ENCODE data around the gene PTPN14. TPM values are rescaled to one million over a fixed set of nuclear protein-coding genes. Genes with fewer than 3 reads are reported as not detected.

The PTPN14 gene
- total and polyA plus RNA-seq, 2 of the 4 experiments (the other 2 are of a cell fraction) = 21.5 to 31.7 TPM

DNA sequence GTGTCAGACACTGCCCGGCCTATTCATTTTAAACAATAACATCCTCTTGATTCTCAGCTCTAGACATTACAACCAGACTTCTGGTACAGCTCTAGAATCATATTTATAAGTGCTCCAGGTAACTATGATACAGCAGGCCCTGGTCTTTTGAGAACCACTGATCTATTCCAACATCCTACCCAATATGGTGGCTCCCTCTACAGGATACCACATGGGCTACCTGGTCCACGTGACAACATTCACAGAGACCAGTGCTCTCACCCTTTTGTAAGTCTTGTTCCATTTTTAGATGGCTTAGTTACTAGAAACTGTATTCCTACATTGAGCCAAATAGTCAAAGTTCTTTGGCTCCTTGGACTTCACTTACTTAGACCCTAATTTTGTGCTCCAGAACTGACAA lies 102.9 kb downstream of the PTPN14 start:
- intact Hi-C loops (cut with micrococcal nuclease) = no loop called here

More for the DNA sequence above, 102.9 kb downstream of the PTPN14 start:
- peak overlapping the region; percentile 55; the same call in 1 of the 2 replicates for H3K18ac ChIP-seq (ENCODE audit: low read depth, low read length)
- no peak overlapping the region for H3K56ac ChIP-seq (ENCODE audit: extremely low read depth, insufficient read depth, low read length)
- no peak overlapping the region; the same call in 1 of the 2 replicates for H4K5ac ChIP-seq (ENCODE audit: low read depth, low read length)
- peaks cover 31 to 70% of the 10 kb centered on the region in 2 experiments for H3K79me1 ChIP-seq (ENCODE audit: low read depth in 1 of 2, low read length in 2 of 2)
- dilution Hi-C loops (cut with HindIII; ENCODE audit: low sequenced_read_pairs, unreplicated experiment) = no loop called here
- peak overlapping the region; percentile 65 for H2BK120ac ChIP-seq (ENCODE audit: low read depth, low read length)
- no peaks in the 10 kb centered on the region for H3K9me3 ChIP-seq (ENCODE audit: control insufficient read depth, insufficient read depth, low read length)
- H3K36me3 ChIP-seq (ENCODE audit: control insufficient read depth, insufficient read depth, low read length) = 0 out of 2 replicates have a peak, but pooled peaks cover 5% of the 10 kb centered on the region
- H2AFZ ChIP-seq (replicated peaks; ENCODE audit: low read length, poor library complexity) = no peak overlapping the region
- DNase-seq (no peak), ATAC-seq (ENCODE audit: low read depth) (no peak)
- peak overlapping the region; percentile 79; the same call in 1 of the 2 replicates for H3K23ac ChIP-seq (ENCODE audit: low read depth, low read length)
- peak overlapping the region; percentile 52; the same call in 1 of the 2 replicates for H3K4ac ChIP-seq (ENCODE audit: low read depth, low read length)
- peaks cover 20% of the 10 kb centered on the region for H3K4me1 ChIP-seq (ENCODE audit: control insufficient read depth, insufficient read depth, low read length)
- WGBS, 2 experiments (ENCODE audit: extremely low coverage in 2 of 2, insufficient read length in 1 of 2) = 100% methylated on average over 1 of the region's 2 CpGs; no CpG with 5 or more reads in 1 of the 2 experiments
- peaks cover 21% of the 10 kb centered on the region for H3K9me1 ChIP-seq (ENCODE audit: insufficient read depth, low read length)
- in situ Hi-C loops (cut with MboI; ENCODE audit: low sequenced_read_pairs) = no loop called here
- H2BK5ac ChIP-seq (ENCODE audit: low read depth, low read length, poor library complexity, severe bottlenecking) = peak overlapping the region; percentile 52
- peak overlapping the region; percentile 57 for H2BK20ac ChIP-seq (ENCODE audit: low read depth, low read length)
- peak overlapping the region in 1 of 2 experiments; percentile 33; a peak in 1 of 4 replicates for H4K8ac ChIP-seq (ENCODE audit: low read depth in 2 of 2, low read length in 2 of 2)
- H4K91ac ChIP-seq (ENCODE audit: insufficient read depth, low read depth, low read length) = peak overlapping the region; percentile 45
- H2AK9ac ChIP-seq (replicated peaks; ENCODE audit: low read depth, low read length, poor library complexity) = no peak overlapping the region
- H2AK5ac ChIP-seq (ENCODE audit: low read depth, low read length) = peak overlapping the region; percentile 59; the same call in 1 of the 2 replicates
- no TSS peak for BruUV-seq (replicated peaks)
- H3K27me3 ChIP-seq (ENCODE audit: control insufficient read depth, insufficient read depth, low read length) = no peaks in the 10 kb centered on the region
- H3K4me2 ChIP-seq (ENCODE audit: low read depth, low read length) = no peak overlapping the region
- ChIA-PET CTCF (interaction anchor here (0.7 to 0.8 kb wide), 2 partner anchors 115 to 136 kb away, joined by 4 read pairs; no protein-coding TSS in a partner anchor), POLR2A (ENCODE audit: unreplicated experiment) (no interaction called here)
- no peak overlapping the region for H3K4me3 ChIP-seq (ENCODE audit: insufficient read depth, low read depth, low read length)
- no peak overlapping the region for H2BK15ac ChIP-seq (ENCODE audit: low read depth, low read length)
- H3K14ac ChIP-seq (replicated peaks; ENCODE audit: low read depth, low read length) = peak overlapping the region; percentile 73
- H3K27ac ChIP-seq (ENCODE audit: insufficient read depth, low read length) = 0 out of 2 replicates have a peak overlapping the region, but pooled peaks have one; percentile 15
- H4K20me1 ChIP-seq (ENCODE audit: insufficient read depth, low read length) = peaks cover 29% of the 10 kb centered on the region; the same call in 1 of the 2 replicates
- H3K9ac ChIP-seq (ENCODE audit: low read depth, low read length) = no peak overlapping the region
- TF ChIP-seq, protein P1, sequence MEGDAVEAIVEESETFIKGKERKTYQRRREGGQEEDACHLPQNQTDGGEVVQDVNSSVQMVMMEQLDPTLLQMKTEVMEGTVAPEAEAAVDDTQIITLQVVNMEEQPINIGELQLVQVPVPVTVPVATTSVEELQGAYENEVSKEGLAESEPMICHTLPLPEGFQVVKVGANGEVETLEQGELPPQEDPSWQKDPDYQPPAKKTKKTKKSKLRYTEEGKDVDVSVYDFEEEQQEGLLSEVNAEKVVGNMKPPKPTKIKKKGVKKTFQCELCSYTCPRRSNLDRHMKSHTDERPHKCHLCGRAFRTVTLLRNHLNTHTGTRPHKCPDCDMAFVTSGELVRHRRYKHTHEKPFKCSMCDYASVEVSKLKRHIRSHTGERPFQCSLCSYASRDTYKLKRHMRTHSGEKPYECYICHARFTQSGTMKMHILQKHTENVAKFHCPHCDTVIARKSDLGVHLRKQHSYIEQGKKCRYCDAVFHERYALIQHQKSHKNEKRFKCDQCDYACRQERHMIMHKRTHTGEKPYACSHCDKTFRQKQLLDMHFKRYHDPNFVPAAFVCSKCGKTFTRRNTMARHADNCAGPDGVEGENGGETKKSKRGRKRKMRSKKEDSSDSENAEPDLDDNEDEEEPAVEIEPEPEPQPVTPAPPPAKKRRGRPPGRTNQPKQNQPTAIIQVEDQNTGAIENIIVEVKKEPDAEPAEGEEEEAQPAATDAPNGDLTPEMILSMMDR (conservative IDR thresholded peaks at IDR 0.05; ENCODE audit: low read depth, low read length) = no peak
- TF ChIP-seq MAZ (IDR thresholded peaks at IDR 0.05; ENCODE audit: borderline replicate concordance, low read depth, low read length) (no peak), BHLHE40 (IDR thresholded peaks at IDR 0.05; ENCODE audit: low read depth, low read length) (no peak), NFE2L2 (IDR thresholded peaks at IDR 0.05; ENCODE audit: low read depth, low read length) (no peak), MAFK (IDR thresholded peaks at IDR 0.05; ENCODE audit: low read depth, low read length) (no peak), FOS (IDR thresholded peaks at IDR 0.05; ENCODE audit: low read depth, low read length) (no peak), RFX5 (IDR thresholded peaks at IDR 0.05; ENCODE audit: low read depth, low read length) (no peak), POLR2A (IDR thresholded peaks at IDR 0.05; ENCODE audit: low read depth, low read length) (no peak), RAD21 (IDR thresholded peaks at IDR 0.05; ENCODE audit: low read length) (no peak), CHD1 (IDR thresholded peaks at IDR 0.05; ENCODE audit: low read depth, low read length) (no peak), CEBPB (IDR thresholded peaks at IDR 0.05; ENCODE audit: low read depth, low read length) (no peak), MXI1 (IDR thresholded peaks at IDR 0.05; ENCODE audit: borderline replicate concordance, low read depth, low read length) (no peak), RCOR1 (IDR thresholded peaks at IDR 0.05; ENCODE audit: insufficient replicate concordance, low read length) (no peak), SMC3 (IDR thresholded peaks at IDR 0.05; ENCODE audit: low read depth, low read length) (no peak)
- TF ChIP-seq, protein P2, sequence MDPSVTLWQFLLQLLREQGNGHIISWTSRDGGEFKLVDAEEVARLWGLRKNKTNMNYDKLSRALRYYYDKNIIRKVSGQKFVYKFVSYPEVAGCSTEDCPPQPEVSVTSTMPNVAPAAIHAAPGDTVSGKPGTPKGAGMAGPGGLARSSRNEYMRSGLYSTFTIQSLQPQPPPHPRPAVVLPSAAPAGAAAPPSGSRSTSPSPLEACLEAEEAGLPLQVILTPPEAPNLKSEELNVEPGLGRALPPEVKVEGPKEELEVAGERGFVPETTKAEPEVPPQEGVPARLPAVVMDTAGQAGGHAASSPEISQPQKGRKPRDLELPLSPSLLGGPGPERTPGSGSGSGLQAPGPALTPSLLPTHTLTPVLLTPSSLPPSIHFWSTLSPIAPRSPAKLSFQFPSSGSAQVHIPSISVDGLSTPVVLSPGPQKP (IDR thresholded peaks at IDR 0.05; ENCODE audit: borderline replicate concordance, low read depth, low read length) = no peak
- TF ChIP-seq, protein P3, sequence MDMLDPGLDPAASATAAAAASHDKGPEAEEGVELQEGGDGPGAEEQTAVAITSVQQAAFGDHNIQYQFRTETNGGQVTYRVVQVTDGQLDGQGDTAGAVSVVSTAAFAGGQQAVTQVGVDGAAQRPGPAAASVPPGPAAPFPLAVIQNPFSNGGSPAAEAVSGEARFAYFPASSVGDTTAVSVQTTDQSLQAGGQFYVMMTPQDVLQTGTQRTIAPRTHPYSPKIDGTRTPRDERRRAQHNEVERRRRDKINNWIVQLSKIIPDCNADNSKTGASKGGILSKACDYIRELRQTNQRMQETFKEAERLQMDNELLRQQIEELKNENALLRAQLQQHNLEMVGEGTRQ (IDR thresholded peaks at IDR 0.05; ENCODE audit: low read depth, low read length) = no peak

Measured in IMR-90 (cell line).